ENCODE measurements around the gene POLR1F.

DNA sequence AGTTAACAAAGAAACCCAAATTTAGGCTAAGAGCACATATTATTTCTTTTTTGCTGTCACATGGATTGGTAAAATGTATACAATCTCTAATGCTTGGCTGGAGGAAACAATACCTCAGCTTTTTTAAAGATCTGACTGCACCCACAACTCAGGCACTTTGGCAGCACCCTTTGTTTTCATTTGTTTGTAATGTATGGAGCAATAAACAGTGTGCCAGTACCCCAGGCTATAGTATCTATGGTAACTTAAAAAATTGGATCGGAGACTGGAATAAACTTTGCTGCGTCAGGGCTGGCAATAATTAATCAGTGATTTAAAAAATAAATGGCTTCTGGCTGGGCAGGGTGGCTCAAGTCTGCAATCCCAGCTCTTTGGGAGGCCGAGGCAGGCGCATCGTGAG, 27.2 kb downstream of the POLR1F start:
- TF ChIP-seq, protein P1, sequence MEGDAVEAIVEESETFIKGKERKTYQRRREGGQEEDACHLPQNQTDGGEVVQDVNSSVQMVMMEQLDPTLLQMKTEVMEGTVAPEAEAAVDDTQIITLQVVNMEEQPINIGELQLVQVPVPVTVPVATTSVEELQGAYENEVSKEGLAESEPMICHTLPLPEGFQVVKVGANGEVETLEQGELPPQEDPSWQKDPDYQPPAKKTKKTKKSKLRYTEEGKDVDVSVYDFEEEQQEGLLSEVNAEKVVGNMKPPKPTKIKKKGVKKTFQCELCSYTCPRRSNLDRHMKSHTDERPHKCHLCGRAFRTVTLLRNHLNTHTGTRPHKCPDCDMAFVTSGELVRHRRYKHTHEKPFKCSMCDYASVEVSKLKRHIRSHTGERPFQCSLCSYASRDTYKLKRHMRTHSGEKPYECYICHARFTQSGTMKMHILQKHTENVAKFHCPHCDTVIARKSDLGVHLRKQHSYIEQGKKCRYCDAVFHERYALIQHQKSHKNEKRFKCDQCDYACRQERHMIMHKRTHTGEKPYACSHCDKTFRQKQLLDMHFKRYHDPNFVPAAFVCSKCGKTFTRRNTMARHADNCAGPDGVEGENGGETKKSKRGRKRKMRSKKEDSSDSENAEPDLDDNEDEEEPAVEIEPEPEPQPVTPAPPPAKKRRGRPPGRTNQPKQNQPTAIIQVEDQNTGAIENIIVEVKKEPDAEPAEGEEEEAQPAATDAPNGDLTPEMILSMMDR (conservative IDR thresholded peaks at IDR 0.05 in 1 of 2, IDR thresholded peaks at IDR 0.05 in 1 of 2; ENCODE audit: extremely low read depth in 1 of 2, insufficient read depth in 1 of 2, low read depth in 1 of 2, low read length in 2 of 2): no peak
- TF ChIP-seq EZH2 (IDR thresholded peaks at IDR 0.05; ENCODE audit: borderline replicate concordance, low read length): no peak
